GM19463 (cell line): ENCODE results near the gene SDC1.
A peak's percentile ranks its signal among the peaks of the same experiment; 100 is the strongest.

Experiments used
- ATAC-seq: cut with Tn5 transposase; IDR thresholded peaks from one replicate; pipeline ENCODE4 v1.9.1; 2021; ENCODE audit warnings: mild to moderate bottlenecking, moderate library complexity; ENCODE audit not compliant: unreplicated experiment

Gene SDC1

GRCh38 chr2:20173064-20173463 is 51.9 kb downstream of the SDC1 start:
- no peak for ATAC-seq

GRCh38 chr2:20172273-20173055 is 52.5 kb downstream of the SDC1 start:
- no peak for ATAC-seq

GRCh38 chr2:20171445-20171977 is 53.4 kb downstream of the SDC1 start:
- ATAC-seq, result no peak

- ATAC-seq, result no peak
These were observed 54.2 kb downstream of the SDC1 start for GRCh38 chr2:20170704-20171250.

- ATAC-seq, result no peak
These were observed 54.9 kb downstream of the SDC1 start for GRCh38 chr2:20169796-20170703.

- ATAC-seq, result no peak
These were observed 55.9 kb downstream of the SDC1 start for GRCh38 chr2:20168727-20169696.

- ATAC-seq, result no peak
These were observed 56.7 kb downstream of the SDC1 start for GRCh38 chr2:20168048-20168726.

- ATAC-seq, result no peak
These were observed 57.6 kb downstream of the SDC1 start for GRCh38 chr2:20167356-20167755.

GRCh38 chr2:20165677-20166509 is 59.0 kb downstream of the SDC1 start:
- ATAC-seq, result no peak

GRCh38 chr2:20164734-20165478 is 60.0 kb downstream of the SDC1 start:
- ATAC-seq, result no peak

GRCh38 chr2:20164061-20164733 is 60.7 kb downstream of the SDC1 start:
- no peak for ATAC-seq

GRCh38 chr2:20159411-20160070 is 65.4 kb downstream of the SDC1 start:
- ATAC-seq, result no peak

- ATAC-seq, result peak; percentile 43
These were observed 67.6 kb downstream of the SDC1 start for GRCh38 chr2:20157193-20157891.

- no peak for ATAC-seq
These were observed 68.1 kb downstream of the SDC1 start for GRCh38 chr2:20156836-20157192.

- no peak for ATAC-seq
These were observed 68.7 kb downstream of the SDC1 start for GRCh38 chr2:20156076-20156759.
